Lower leg skin (tissue), 4 donors: ENCODE measurements around the gene PDE1C. TPM values are rescaled to one million over a fixed set of nuclear protein-coding genes. Genes with fewer than 3 reads are reported as not detected.

Experiments
- DNase-seq, 2 donors: peaks; one replicate each; pipeline ENCODE4 v3.0.0-alpha.2; 2019; ENCODE audit warnings: low spot score in 2 of 2
- H3K4me3 ChIP-seq: fragments of 200-600 bp; sonication (generic); 2 replicates; pipeline ENCODE4 v1.5.1; 2017; ENCODE audit warnings: mild to moderate bottlenecking, low read depth; ENCODE audit not compliant: poor library complexity, severe bottlenecking
- POLR2A ChIP-seq, 2 donors: fragments of 450-650 bp; IDR thresholded peaks; one replicate each; pipeline ENCODE4 v1.6.1; 2016 to 2017; ENCODE audit warnings: antibody characterized with exemption in 2 of 2, mild to moderate bottlenecking in 1 of 2, moderate library complexity in 1 of 2
- WGBS, 2 donors: methylation state at CpG; one replicate each; pipeline ENCODE4 v1.1.5; 2018; 5-methylcytosine and 5-hydroxymethylcytosine counted together
- intact Hi-C: fragments of 100-400 bp; cut with DNase I; formaldehyde crosslinking; loops from one replicate; pipeline ENCODE4 v1.15.0; 2023; ENCODE audit warnings: low total_unique reads
- total RNA-seq, 4 donors: library from RNA; depleted of rRNA; stranded (reverse); fragments of >200 nt; gene quantifications; one replicate each; pipeline ENCODE4 v1.1.0, GENCODE V29; 2016
- TF ChIP-seq, protein P1 (sequence below), 3 donors: fragments of 450-650 bp; IDR thresholded peaks; one replicate each; pipeline ENCODE4 v1.5.1; 2016; ENCODE audit warnings: antibody characterized with exemption in 3 of 3, mild to moderate bottlenecking in 3 of 3, moderate library complexity in 2 of 3

Gene PDE1C
- total RNA-seq, 4 donors from 2014 or later, result 0.53 to 3.5 (median 3.0) TPM

DNA sequence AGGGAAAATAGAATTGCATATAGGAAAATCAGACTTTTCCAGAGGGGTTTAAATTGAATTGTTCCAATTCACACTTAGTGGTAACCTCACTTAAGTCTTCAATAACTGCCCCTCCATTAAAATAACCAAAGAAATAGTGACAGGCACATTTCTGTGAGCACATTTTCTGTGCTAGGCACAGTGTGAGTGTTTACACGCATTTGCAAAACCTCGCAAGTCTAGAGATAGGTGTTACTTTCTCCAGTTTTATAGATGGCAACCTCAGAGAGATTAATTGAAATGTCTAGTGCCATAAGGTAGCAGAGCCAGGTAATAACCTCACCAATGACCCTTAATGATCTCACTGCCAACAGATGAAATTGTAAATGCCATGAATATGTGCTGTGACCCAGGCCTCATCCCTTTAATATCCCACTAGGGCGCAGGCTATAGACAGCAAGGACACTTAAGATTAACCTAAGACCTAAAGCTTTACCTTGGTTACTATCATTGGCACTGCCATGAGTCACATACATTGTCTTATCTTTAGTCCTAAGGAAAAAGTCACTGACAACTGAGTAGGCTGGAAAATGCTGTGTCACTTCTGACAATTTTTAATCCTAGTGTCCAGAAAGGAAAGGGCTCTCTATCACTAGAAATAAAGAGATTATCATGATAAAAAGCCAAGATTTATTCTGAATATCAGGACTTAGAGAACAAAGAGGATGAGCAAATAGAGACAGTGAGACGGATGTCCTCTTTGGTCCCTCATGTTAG, 195.4 kb downstream of the PDE1C start:
- no peak for TF ChIP-seq POLR2A (IDR thresholded peaks at IDR 0.05)
- TF ChIP-seq, protein P1, sequence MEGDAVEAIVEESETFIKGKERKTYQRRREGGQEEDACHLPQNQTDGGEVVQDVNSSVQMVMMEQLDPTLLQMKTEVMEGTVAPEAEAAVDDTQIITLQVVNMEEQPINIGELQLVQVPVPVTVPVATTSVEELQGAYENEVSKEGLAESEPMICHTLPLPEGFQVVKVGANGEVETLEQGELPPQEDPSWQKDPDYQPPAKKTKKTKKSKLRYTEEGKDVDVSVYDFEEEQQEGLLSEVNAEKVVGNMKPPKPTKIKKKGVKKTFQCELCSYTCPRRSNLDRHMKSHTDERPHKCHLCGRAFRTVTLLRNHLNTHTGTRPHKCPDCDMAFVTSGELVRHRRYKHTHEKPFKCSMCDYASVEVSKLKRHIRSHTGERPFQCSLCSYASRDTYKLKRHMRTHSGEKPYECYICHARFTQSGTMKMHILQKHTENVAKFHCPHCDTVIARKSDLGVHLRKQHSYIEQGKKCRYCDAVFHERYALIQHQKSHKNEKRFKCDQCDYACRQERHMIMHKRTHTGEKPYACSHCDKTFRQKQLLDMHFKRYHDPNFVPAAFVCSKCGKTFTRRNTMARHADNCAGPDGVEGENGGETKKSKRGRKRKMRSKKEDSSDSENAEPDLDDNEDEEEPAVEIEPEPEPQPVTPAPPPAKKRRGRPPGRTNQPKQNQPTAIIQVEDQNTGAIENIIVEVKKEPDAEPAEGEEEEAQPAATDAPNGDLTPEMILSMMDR (IDR thresholded peaks at IDR 0.05), result no peak
- 88 to 93% methylated on average over 4 of the region's 4 CpGs for WGBS, 2 donors
- no peak overlapping the region for H3K4me3 ChIP-seq
- intact Hi-C loops, result no loop called here
- no peak for DNase-seq

DNA sequence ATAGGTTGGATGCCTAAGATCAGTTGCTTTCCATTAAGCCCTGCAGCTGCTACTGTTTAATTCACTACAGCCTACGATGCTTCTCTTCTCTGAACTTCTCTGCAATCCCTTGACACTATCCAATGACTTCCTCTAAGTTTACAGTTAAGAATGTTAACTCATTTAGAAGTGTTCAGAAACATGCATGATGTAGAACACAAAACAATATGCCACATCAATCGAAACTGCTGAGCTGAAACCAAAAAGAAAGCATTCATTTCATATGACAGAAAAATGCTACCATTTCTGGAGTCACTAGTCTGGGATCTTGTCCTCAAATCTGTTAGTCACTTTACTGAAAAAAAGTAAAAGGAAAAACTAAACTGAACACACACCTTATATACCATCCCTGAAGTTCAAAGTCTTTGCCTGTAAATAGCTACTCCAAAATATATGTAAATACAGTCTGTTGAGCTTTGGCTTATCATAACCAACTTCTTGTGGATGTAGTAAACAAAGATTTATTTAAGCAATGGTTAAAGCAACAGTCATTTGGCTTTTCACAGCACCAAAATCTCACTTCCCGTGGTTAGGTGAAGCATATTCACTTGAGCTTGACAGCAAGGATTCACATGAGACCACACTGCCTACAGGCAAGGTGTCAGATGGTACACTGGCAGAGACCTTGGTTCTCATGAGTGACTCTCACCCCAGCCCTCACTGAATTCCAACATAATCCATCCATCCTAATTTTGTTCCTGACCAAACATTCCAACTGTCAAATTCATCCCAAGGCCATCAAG, 196.2 kb downstream of the PDE1C start:
- DNase-seq, result no peak
- no peak overlapping the region for H3K4me3 ChIP-seq
- TF ChIP-seq POLR2A (IDR thresholded peaks at IDR 0.05), result no peak
- intact Hi-C loops, result no loop called here
- WGBS, 2 donors, result 55 to 68% methylated on average over 3 of the region's 3 CpGs

- WGBS, 2 donors, result 75 to 76% methylated on average over 10 of the region's 10 CpGs
- no peak overlapping the region for H3K4me3 ChIP-seq
- DNase-seq, result no peak
- no peak for TF ChIP-seq POLR2A (IDR thresholded peaks at IDR 0.05)
- TF ChIP-seq, protein P1 (IDR thresholded peaks at IDR 0.05), result no peak
- intact Hi-C loops, result no loop called here
These were observed 197.4 kb downstream of the PDE1C start for GRCh38 chr7:31872545-31873370.

DNA sequence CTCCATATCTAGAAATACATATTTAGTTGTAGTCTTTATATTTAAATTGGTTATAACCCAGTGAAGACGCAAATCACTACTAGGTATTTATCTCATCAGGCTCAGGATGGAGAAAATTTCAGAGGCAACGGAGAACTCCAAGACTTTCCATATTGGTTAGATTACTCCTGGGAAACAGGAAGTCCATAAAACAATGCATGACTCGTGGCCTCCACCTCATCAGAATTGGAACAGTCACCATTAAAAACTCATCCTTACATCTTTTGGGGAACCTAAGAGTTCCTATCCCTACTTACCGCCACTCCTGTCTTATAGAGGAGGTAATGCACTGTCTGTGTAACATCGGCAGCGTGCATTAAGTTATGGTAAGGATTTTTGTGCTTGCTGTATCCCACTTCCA, 205.6 kb downstream of the PDE1C start:
- H3K4me3 ChIP-seq, result no peak overlapping the region
- WGBS, 2 donors, result 72 to 79% methylated on average over 6 of the region's 6 CpGs
- intact Hi-C loops, result no loop called here
- no peak for DNase-seq
- TF ChIP-seq, protein P1 (IDR thresholded peaks at IDR 0.05), result no peak
- no peak for TF ChIP-seq POLR2A (IDR thresholded peaks at IDR 0.05)

- WGBS, 2 donors, result 89% methylated on average over 1 of the region's 1 CpG
- no peak overlapping the region for H3K4me3 ChIP-seq
- intact Hi-C loops, result no loop called here
These were observed 209.3 kb downstream of the PDE1C start for GRCh38 chr7:31860925-31861324.

More at GRCh38 chr7:31860925-31861324, 209.3 kb downstream of the PDE1C start:
- no peak for DNase-seq
- TF ChIP-seq, protein P1 (IDR thresholded peaks at IDR 0.05), result no peak
- no peak for TF ChIP-seq POLR2A (IDR thresholded peaks at IDR 0.05)
